NCI-H510A treated with DMSO at 0.1 percent for 48 hours (cell line): ENCODE results near the gene PLPP1.

Source experiments
- DNase-seq: peaks from one replicate; lab custom pipeline; 2025; lab: John Stamatoyannopoulos, UW

Gene PLPP1

GRCh38 chr5:55534436-55535198, at the start of gene PLPP1:
PLPP1 (minus strand) TSS chr5:55534964; CDS start chr5:55534629, 335 bp downstream.
- peak; percentile 75 for DNase-seq

GRCh38 chr5:55583578-55583977, 48.8 kb upstream of the PLPP1 start:
- DNase-seq: no peak

GRCh38 chr5:55582256-55582655, 47.5 kb upstream of the PLPP1 start:
- no peak for DNase-seq

GRCh38 chr5:55580042-55580441, 45.3 kb upstream of the PLPP1 start:
- no peak for DNase-seq

- no peak for DNase-seq
Measured at GRCh38 chr5:55578771-55579170, 44.0 kb upstream of the PLPP1 start.

- DNase-seq: no peak
Measured at GRCh38 chr5:55577353-55578060, 42.7 kb upstream of the PLPP1 start.

GRCh38 chr5:55576661-55577060, 41.9 kb upstream of the PLPP1 start:
- no peak for DNase-seq

GRCh38 chr5:55575815-55576583, 41.2 kb upstream of the PLPP1 start:
- DNase-seq: no peak

- no peak for DNase-seq
Measured at GRCh38 chr5:55572600-55572999, 37.8 kb upstream of the PLPP1 start.

GRCh38 chr5:55572020-55572419, 37.3 kb upstream of the PLPP1 start:
- no peak for DNase-seq

- no peak for DNase-seq
Measured at GRCh38 chr5:55570570-55570969, 35.8 kb upstream of the PLPP1 start.

- DNase-seq: no peak
Measured at GRCh38 chr5:55570026-55570425, 35.3 kb upstream of the PLPP1 start.

GRCh38 chr5:55569513-55569865, 34.7 kb upstream of the PLPP1 start:
- no peak for DNase-seq

- DNase-seq: no peak
Measured at GRCh38 chr5:55568654-55569512, 34.1 kb upstream of the PLPP1 start.

GRCh38 chr5:55564721-55565120, 30.0 kb upstream of the PLPP1 start:
- no peak for DNase-seq

- DNase-seq: no peak
Measured at GRCh38 chr5:55558484-55558883, 23.7 kb upstream of the PLPP1 start.

- no peak for DNase-seq
Measured at GRCh38 chr5:55557123-55557522, 22.4 kb upstream of the PLPP1 start.

GRCh38 chr5:55554585-55555202, 19.9 kb upstream of the PLPP1 start:
- DNase-seq: no peak

- no peak for DNase-seq
Measured at GRCh38 chr5:55551904-55552303, 17.1 kb upstream of the PLPP1 start.

GRCh38 chr5:55551358-55551757, 16.6 kb upstream of the PLPP1 start:
- peak; percentile 10 for DNase-seq

- DNase-seq: no peak
Measured at GRCh38 chr5:55547781-55548180, 13.0 kb upstream of the PLPP1 start.
